Measurements from ENCODE around the gene DNAH2. TPM values are rescaled to one million over a fixed set of nuclear protein-coding genes. Genes with fewer than 3 reads are reported as not detected.
A peak's percentile ranks its signal among the peaks of the same experiment; 100 is the strongest.

Gene DNAH2
- total and polyA plus RNA-seq, 2 of the 13 experiments (the other 11 are each of a cell fraction or from before 2014, with no cell fraction given), result not detected

GRCh38 chr17:7687072-7687907, 30.3 kb upstream of the DNAH2 start, which contains the start of gene TP53 (continued):
- no peak for TF ChIP-seq MIER3 (CRISPR knock-in tag; IDR thresholded peaks at IDR 0.05; ENCODE audit: borderline replicate concordance)
- TF ChIP-seq MED1 (CRISPR knock-in tag; IDR thresholded peaks at IDR 0.05), result peak; percentile 58
- TF ChIP-seq ZNF564 (CRISPR knock-in tag; IDR thresholded peaks at IDR 0.05), result no peak
- TF ChIP-seq BORCS8-MEF2B (CRISPR knock-in tag; IDR thresholded peaks at IDR 0.05), result peak; percentile 81; the same call in 1 of the 2 replicates
- no peak for TF ChIP-seq ZNF280B (CRISPR knock-in tag; IDR thresholded peaks at IDR 0.05; ENCODE audit: borderline replicate concordance)
- TF ChIP-seq TAF15 (IDR thresholded peaks at IDR 0.05; ENCODE audit: low read depth, low read length, poor library complexity, severe bottlenecking), result no peak
- TF ChIP-seq, protein P1, sequence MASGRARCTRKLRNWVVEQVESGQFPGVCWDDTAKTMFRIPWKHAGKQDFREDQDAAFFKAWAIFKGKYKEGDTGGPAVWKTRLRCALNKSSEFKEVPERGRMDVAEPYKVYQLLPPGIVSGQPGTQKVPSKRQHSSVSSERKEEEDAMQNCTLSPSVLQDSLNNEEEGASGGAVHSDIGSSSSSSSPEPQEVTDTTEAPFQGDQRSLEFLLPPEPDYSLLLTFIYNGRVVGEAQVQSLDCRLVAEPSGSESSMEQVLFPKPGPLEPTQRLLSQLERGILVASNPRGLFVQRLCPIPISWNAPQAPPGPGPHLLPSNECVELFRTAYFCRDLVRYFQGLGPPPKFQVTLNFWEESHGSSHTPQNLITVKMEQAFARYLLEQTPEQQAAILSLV (CRISPR knock-in tag; IDR thresholded peaks at IDR 0.05; ENCODE audit: borderline replicate concordance), result no peak
- TF ChIP-seq KAT2B (IDR thresholded peaks at IDR 0.05; ENCODE audit: borderline replicate concordance, low read depth, low read length), result no peak
- TF ChIP-seq TFDP1 (CRISPR knock-in tag; IDR thresholded peaks at IDR 0.05; ENCODE audit: borderline replicate concordance), result peak; percentile 81
- TF ChIP-seq ZBTB34 (CRISPR knock-in tag; IDR thresholded peaks at IDR 0.05), result no peak
- no peak for TF ChIP-seq TBP (CRISPR knock-in tag; IDR thresholded peaks at IDR 0.05)
- no peak for TF ChIP-seq KDM4B (CRISPR knock-in tag; IDR thresholded peaks at IDR 0.05)
- no peak for TF ChIP-seq ZNF703 (CRISPR knock-in tag; IDR thresholded peaks at IDR 0.05; ENCODE audit: borderline replicate concordance)
- no peak for TF ChIP-seq NR0B2 (CRISPR knock-in tag; IDR thresholded peaks at IDR 0.05)
- no peak for TF ChIP-seq MIER2 (CRISPR knock-in tag; IDR thresholded peaks at IDR 0.05)
- TF ChIP-seq, protein P2, sequence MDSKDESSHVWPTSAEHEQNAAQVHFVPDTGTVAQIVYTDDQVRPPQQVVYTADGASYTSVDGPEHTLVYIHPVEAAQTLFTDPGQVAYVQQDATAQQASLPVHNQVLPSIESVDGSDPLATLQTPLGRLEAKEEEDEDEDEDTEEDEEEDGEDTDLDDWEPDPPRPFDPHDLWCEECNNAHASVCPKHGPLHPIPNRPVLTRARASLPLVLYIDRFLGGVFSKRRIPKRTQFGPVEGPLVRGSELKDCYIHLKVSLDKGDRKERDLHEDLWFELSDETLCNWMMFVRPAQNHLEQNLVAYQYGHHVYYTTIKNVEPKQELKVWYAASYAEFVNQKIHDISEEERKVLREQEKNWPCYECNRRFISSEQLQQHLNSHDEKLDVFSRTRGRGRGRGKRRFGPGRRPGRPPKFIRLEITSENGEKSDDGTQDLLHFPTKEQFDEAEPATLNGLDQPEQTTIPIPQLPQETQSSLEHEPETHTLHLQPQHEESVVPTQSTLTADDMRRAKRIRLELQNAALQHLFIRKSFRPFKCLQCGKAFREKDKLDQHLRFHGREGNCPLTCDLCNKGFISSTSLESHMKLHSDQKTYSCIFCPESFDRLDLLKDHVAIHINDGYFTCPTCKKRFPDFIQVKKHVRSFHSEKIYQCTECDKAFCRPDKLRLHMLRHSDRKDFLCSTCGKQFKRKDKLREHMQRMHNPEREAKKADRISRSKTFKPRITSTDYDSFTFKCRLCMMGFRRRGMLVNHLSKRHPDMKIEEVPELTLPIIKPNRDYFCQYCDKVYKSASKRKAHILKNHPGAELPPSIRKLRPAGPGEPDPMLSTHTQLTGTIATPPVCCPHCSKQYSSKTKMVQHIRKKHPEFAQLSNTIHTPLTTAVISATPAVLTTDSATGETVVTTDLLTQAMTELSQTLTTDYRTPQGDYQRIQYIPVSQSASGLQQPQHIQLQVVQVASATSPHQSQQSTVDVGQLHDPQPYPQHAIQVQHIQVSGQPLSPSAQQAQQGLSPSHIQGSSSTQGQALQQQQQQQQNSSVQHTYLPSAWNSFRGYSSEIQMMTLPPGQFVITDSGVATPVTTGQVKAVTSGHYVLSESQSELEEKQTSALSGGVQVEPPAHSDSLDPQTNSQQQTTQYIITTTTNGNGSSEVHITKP (CRISPR knock-in tag; IDR thresholded peaks at IDR 0.05; ENCODE audit: low read depth), result peak; percentile 97
- TF ChIP-seq ZNF577 (CRISPR knock-in tag; IDR thresholded peaks at IDR 0.05; ENCODE audit: borderline replicate concordance, low read depth), result no peak
- TF ChIP-seq SAFB2 (CRISPR knock-in tag; IDR thresholded peaks at IDR 0.05; ENCODE audit: borderline replicate concordance, low read depth), result no peak
- TF ChIP-seq ZKSCAN8 (CRISPR knock-in tag; IDR thresholded peaks at IDR 0.05; ENCODE audit: borderline replicate concordance), result no peak; the same call in 1 of the 2 replicates
